ENCODE results near the gene DOCK3. TPM values are rescaled to one million over a fixed set of nuclear protein-coding genes. Genes with fewer than 3 reads are reported as not detected.

Gene DOCK3
- total RNA-seq, 1 experiment from 2014 or later, result 0.47 TPM

DNA sequence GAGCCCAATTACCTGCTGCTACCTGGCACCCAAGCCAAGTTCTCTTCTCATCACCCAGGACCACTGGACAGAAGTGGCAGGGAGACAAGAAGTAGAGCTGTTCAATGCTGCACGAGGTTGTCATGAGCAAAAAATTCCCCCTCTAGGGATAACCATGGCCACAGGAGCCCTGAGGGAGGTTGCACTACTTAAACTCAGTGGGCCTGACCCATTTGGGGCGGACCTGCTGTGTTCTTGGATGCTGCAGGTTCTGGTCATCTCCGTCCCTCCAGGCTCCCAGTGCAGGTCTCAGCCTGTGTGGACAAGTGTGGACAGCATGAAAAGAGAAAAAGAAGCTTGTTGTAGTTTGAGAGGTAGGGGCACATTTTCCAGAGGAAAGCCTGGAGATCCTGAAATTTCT is 684.3 kb downstream of the DOCK3 start:
- Histone ChIP-seq H3K27me3 (replicated peaks; ENCODE audit: insufficient read depth, low read depth, low read length, poor library complexity) (no peaks in the 10 kb centered on the region), H3K4me1 (ENCODE audit: insufficient read depth, low read length, poor library complexity, severe bottlenecking) (no peaks in the 10 kb centered on the region), H3K4me3 (ENCODE audit: low read depth, low read length, poor library complexity, severe bottlenecking) (no peak overlapping the region), H3K36me3 (ENCODE audit: insufficient read depth, low read length, poor library complexity, severe bottlenecking) (no peaks in the 10 kb centered on the region), H3K9me3 (ENCODE audit: low read depth, low read length, poor library complexity, severe bottlenecking) (no peaks in the 10 kb centered on the region), H3K27ac (ENCODE audit: low read depth, low read length, poor library complexity, severe bottlenecking) (no peak overlapping the region)
- TF ChIP-seq, protein P1, sequence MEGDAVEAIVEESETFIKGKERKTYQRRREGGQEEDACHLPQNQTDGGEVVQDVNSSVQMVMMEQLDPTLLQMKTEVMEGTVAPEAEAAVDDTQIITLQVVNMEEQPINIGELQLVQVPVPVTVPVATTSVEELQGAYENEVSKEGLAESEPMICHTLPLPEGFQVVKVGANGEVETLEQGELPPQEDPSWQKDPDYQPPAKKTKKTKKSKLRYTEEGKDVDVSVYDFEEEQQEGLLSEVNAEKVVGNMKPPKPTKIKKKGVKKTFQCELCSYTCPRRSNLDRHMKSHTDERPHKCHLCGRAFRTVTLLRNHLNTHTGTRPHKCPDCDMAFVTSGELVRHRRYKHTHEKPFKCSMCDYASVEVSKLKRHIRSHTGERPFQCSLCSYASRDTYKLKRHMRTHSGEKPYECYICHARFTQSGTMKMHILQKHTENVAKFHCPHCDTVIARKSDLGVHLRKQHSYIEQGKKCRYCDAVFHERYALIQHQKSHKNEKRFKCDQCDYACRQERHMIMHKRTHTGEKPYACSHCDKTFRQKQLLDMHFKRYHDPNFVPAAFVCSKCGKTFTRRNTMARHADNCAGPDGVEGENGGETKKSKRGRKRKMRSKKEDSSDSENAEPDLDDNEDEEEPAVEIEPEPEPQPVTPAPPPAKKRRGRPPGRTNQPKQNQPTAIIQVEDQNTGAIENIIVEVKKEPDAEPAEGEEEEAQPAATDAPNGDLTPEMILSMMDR (conservative IDR thresholded peaks at IDR 0.05; ENCODE audit: low read depth, low read length), result no peak
- TF ChIP-seq EZH2 (IDR thresholded peaks at IDR 0.05; ENCODE audit: borderline replicate concordance, low read depth, low read length, poor library complexity, severe bottlenecking), result no peak
- DNase-seq (ENCODE audit: low spot score), result no peak
- POLR2A ChIA-PET (ENCODE audit: low non-redundant PET), result interaction anchor here (1.2 kb wide), 1 partner anchor 26 kb away, joined by 3 read pairs; the partner anchor contains the start of gene MANF
- no TSS peak for BruUV-seq (replicated peaks)
- CTCF ChIA-PET, result no interaction called here
- intact Hi-C loops (cut with micrococcal nuclease; ENCODE audit: unreplicated experiment), result no loop called here

GRCh38 chr3:51360806-51361205 is 686.1 kb downstream of the DOCK3 start:
- POLR2A ChIA-PET (ENCODE audit: low non-redundant PET), result no interaction called here
- CTCF ChIA-PET, result no interaction called here
- TF ChIP-seq, protein P1 (conservative IDR thresholded peaks at IDR 0.05; ENCODE audit: low read depth, low read length), result no peak
- no peak for TF ChIP-seq EZH2 (IDR thresholded peaks at IDR 0.05; ENCODE audit: borderline replicate concordance, low read depth, low read length, poor library complexity, severe bottlenecking)
- DNase-seq (ENCODE audit: low spot score), result no peak
- H3K9me3 ChIP-seq (ENCODE audit: low read depth, low read length, poor library complexity, severe bottlenecking), result no peaks in the 10 kb centered on the region
- no peak overlapping the region for H3K27ac ChIP-seq (ENCODE audit: low read depth, low read length, poor library complexity, severe bottlenecking)
- no peak overlapping the region for H3K4me3 ChIP-seq (ENCODE audit: low read depth, low read length, poor library complexity, severe bottlenecking)
- no peaks in the 10 kb centered on the region for H3K4me1 ChIP-seq (ENCODE audit: insufficient read depth, low read length, poor library complexity, severe bottlenecking)
- H3K36me3 ChIP-seq (ENCODE audit: insufficient read depth, low read length, poor library complexity, severe bottlenecking), result no peaks in the 10 kb centered on the region
- no peaks in the 10 kb centered on the region for H3K27me3 ChIP-seq (replicated peaks; ENCODE audit: insufficient read depth, low read depth, low read length, poor library complexity)
- no TSS peak for BruUV-seq (replicated peaks)
- intact Hi-C loops (cut with micrococcal nuclease; ENCODE audit: unreplicated experiment), result no loop called here

DNA sequence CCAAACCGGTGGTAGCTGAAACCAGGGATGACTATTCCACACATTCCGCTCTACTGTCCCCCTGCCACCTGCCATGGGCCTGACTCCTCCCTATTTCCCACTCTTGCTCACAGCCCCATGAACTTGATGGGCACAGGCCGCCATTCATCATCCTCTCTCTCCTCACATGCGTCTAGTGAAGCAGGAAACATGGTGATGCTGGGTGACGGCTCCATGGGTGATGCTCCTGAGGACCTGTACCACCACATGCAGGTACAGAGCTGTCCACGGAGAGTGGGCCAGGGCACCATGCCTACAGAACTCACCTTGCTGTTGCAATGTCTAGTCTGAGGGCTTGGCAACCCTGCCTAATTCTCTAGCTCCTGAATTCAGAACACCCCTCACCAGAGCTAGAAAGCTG is 687.0 kb downstream of the DOCK3 start:
- ChIA-PET CTCF (no interaction called here), POLR2A (ENCODE audit: low non-redundant PET) (no interaction called here)
- H3K27ac ChIP-seq (ENCODE audit: low read depth, low read length, poor library complexity, severe bottlenecking), result no peak overlapping the region
- no peak for DNase-seq (ENCODE audit: low spot score)
- no peaks in the 10 kb centered on the region for H3K27me3 ChIP-seq (replicated peaks; ENCODE audit: insufficient read depth, low read depth, low read length, poor library complexity)
- H3K4me3 ChIP-seq (ENCODE audit: low read depth, low read length, poor library complexity, severe bottlenecking), result no peak overlapping the region
- H3K9me3 ChIP-seq (ENCODE audit: low read depth, low read length, poor library complexity, severe bottlenecking), result no peaks in the 10 kb centered on the region
- no peaks in the 10 kb centered on the region for H3K36me3 ChIP-seq (ENCODE audit: insufficient read depth, low read length, poor library complexity, severe bottlenecking)
- no peak for TF ChIP-seq EZH2 (IDR thresholded peaks at IDR 0.05; ENCODE audit: borderline replicate concordance, low read depth, low read length, poor library complexity, severe bottlenecking)
- TF ChIP-seq, protein P1 (conservative IDR thresholded peaks at IDR 0.05; ENCODE audit: low read depth, low read length), result no peak
- intact Hi-C loops (cut with micrococcal nuclease; ENCODE audit: unreplicated experiment), result no loop called here
- no peaks in the 10 kb centered on the region for H3K4me1 ChIP-seq (ENCODE audit: insufficient read depth, low read length, poor library complexity, severe bottlenecking)
- BruUV-seq (replicated peaks), result no TSS peak
